GM23338 (cell line): Measurements from ENCODE around the gene CCDC200.

ENCODE experiments used
- CREB1 ChIP-seq: fragments of 250-450 bp; sonication (Bioruptor Pico); IDR thresholded peaks from 2 replicates; pipeline ENCODE4 v1.5.0; 2020; ENCODE audit warnings: low read depth, mild to moderate bottlenecking, moderate library complexity
- ETS1 ChIP-seq: IDR thresholded peaks from 2 replicates; pipeline ENCODE4 v1.6.1; 2016; ENCODE audit warnings: antibody characterized with exemption
- EZH2 ChIP-seq: fragments of 200-600 bp; sonication (generic); IDR thresholded peaks from one replicate; pipeline ENCODE4 v1.8.0; 2017; ENCODE audit warnings: antibody characterized with exemption, mild to moderate bottlenecking, low read depth; ENCODE audit not compliant: unreplicated experiment
- EZH2phosphoT487 ChIP-seq: fragments of 200-600 bp; sonication (generic); IDR thresholded peaks from one replicate; pipeline ENCODE4 v1.8.1; 2018; ENCODE audit warnings: antibody characterized with exemption; ENCODE audit not compliant: unreplicated experiment
- JUNB ChIP-seq: IDR thresholded peaks from one replicate; pipeline ENCODE4 v1.6.1; 2016; ENCODE audit warnings: antibody characterized with exemption; ENCODE audit not compliant: unreplicated experiment
- NANOG ChIP-seq: IDR thresholded peaks from 2 replicates; pipeline ENCODE4 v1.6.1; 2016; ENCODE audit warnings: antibody characterized with exemption, borderline replicate concordance
- POLR2AphosphoS5 ChIP-seq: IDR thresholded peaks from 2 replicates; pipeline ENCODE4 v1.6.1; 2016; ENCODE audit warnings: antibody characterized with exemption, low read depth
- STAT1 ChIP-seq: IDR thresholded peaks from one replicate; pipeline ENCODE4 v1.6.1; 2016; ENCODE audit warnings: antibody characterized with exemption; ENCODE audit not compliant: unreplicated experiment
- ZNF114 ChIP-seq: fragments of 250-450 bp; sonication (Bioruptor Pico); IDR thresholded peaks from 2 replicates; pipeline ENCODE4 v1.5.0; 2020; ENCODE audit warnings: mild to moderate bottlenecking, moderate library complexity
- TF ChIP-seq, protein P1 (sequence below): IDR thresholded peaks from one replicate; pipeline ENCODE4 v1.6.1; 2018; ENCODE audit warnings: antibody characterized with exemption; ENCODE audit not compliant: unreplicated experiment
- TF ChIP-seq, protein P2 (sequence below), 2 experiments: fragments of 200-600 bp in 1 of 2; sonication (generic) in 1 of 2; conservative IDR thresholded peaks; 2 replicates each; pipeline versions ENCODE4 v1.5.1 to v1.6.1; 2016 to 2017; ENCODE audit warnings: antibody characterized with exemption in 2 of 2, low read depth in 2 of 2, mild to moderate bottlenecking in 2 of 2, moderate library complexity in 1 of 2
- TF ChIP-seq, protein P3 (sequence below): fragments of 250-450 bp; sonication (Bioruptor Pico); IDR thresholded peaks from 2 replicates; pipeline ENCODE4 v1.5.0; 2020; ENCODE audit warnings: mild to moderate bottlenecking, moderate library complexity

GRCh38 chr17:43216762-43217613 lies 11.4 kb downstream of the CCDC200 start:
- TF ChIP-seq, protein P1, sequence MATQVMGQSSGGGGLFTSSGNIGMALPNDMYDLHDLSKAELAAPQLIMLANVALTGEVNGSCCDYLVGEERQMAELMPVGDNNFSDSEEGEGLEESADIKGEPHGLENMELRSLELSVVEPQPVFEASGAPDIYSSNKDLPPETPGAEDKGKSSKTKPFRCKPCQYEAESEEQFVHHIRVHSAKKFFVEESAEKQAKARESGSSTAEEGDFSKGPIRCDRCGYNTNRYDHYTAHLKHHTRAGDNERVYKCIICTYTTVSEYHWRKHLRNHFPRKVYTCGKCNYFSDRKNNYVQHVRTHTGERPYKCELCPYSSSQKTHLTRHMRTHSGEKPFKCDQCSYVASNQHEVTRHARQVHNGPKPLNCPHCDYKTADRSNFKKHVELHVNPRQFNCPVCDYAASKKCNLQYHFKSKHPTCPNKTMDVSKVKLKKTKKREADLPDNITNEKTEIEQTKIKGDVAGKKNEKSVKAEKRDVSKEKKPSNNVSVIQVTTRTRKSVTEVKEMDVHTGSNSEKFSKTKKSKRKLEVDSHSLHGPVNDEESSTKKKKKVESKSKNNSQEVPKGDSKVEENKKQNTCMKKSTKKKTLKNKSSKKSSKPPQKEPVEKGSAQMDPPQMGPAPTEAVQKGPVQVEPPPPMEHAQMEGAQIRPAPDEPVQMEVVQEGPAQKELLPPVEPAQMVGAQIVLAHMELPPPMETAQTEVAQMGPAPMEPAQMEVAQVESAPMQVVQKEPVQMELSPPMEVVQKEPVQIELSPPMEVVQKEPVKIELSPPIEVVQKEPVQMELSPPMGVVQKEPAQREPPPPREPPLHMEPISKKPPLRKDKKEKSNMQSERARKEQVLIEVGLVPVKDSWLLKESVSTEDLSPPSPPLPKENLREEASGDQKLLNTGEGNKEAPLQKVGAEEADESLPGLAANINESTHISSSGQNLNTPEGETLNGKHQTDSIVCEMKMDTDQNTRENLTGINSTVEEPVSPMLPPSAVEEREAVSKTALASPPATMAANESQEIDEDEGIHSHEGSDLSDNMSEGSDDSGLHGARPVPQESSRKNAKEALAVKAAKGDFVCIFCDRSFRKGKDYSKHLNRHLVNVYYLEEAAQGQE, result no peak
- TF ChIP-seq, protein P2, sequence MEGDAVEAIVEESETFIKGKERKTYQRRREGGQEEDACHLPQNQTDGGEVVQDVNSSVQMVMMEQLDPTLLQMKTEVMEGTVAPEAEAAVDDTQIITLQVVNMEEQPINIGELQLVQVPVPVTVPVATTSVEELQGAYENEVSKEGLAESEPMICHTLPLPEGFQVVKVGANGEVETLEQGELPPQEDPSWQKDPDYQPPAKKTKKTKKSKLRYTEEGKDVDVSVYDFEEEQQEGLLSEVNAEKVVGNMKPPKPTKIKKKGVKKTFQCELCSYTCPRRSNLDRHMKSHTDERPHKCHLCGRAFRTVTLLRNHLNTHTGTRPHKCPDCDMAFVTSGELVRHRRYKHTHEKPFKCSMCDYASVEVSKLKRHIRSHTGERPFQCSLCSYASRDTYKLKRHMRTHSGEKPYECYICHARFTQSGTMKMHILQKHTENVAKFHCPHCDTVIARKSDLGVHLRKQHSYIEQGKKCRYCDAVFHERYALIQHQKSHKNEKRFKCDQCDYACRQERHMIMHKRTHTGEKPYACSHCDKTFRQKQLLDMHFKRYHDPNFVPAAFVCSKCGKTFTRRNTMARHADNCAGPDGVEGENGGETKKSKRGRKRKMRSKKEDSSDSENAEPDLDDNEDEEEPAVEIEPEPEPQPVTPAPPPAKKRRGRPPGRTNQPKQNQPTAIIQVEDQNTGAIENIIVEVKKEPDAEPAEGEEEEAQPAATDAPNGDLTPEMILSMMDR (conservative IDR thresholded peaks at IDR 0.05; ENCODE audit: low read depth in 2 of 2), result peak in 1 of 2 experiments; percentile 21; a peak in 1 of 4 replicates
- no peak for TF ChIP-seq EZH2
- TF ChIP-seq EZH2phosphoT487, result no peak
- no peak for TF ChIP-seq POLR2AphosphoS5
- TF ChIP-seq CREB1 (CRISPR knock-in tag), result no peak
- TF ChIP-seq ETS1, result no peak
- TF ChIP-seq JUNB, result no peak
- TF ChIP-seq STAT1, result no peak
- no peak for TF ChIP-seq ZNF114 (CRISPR knock-in tag)
- no peak for TF ChIP-seq NANOG
- TF ChIP-seq, protein P3, sequence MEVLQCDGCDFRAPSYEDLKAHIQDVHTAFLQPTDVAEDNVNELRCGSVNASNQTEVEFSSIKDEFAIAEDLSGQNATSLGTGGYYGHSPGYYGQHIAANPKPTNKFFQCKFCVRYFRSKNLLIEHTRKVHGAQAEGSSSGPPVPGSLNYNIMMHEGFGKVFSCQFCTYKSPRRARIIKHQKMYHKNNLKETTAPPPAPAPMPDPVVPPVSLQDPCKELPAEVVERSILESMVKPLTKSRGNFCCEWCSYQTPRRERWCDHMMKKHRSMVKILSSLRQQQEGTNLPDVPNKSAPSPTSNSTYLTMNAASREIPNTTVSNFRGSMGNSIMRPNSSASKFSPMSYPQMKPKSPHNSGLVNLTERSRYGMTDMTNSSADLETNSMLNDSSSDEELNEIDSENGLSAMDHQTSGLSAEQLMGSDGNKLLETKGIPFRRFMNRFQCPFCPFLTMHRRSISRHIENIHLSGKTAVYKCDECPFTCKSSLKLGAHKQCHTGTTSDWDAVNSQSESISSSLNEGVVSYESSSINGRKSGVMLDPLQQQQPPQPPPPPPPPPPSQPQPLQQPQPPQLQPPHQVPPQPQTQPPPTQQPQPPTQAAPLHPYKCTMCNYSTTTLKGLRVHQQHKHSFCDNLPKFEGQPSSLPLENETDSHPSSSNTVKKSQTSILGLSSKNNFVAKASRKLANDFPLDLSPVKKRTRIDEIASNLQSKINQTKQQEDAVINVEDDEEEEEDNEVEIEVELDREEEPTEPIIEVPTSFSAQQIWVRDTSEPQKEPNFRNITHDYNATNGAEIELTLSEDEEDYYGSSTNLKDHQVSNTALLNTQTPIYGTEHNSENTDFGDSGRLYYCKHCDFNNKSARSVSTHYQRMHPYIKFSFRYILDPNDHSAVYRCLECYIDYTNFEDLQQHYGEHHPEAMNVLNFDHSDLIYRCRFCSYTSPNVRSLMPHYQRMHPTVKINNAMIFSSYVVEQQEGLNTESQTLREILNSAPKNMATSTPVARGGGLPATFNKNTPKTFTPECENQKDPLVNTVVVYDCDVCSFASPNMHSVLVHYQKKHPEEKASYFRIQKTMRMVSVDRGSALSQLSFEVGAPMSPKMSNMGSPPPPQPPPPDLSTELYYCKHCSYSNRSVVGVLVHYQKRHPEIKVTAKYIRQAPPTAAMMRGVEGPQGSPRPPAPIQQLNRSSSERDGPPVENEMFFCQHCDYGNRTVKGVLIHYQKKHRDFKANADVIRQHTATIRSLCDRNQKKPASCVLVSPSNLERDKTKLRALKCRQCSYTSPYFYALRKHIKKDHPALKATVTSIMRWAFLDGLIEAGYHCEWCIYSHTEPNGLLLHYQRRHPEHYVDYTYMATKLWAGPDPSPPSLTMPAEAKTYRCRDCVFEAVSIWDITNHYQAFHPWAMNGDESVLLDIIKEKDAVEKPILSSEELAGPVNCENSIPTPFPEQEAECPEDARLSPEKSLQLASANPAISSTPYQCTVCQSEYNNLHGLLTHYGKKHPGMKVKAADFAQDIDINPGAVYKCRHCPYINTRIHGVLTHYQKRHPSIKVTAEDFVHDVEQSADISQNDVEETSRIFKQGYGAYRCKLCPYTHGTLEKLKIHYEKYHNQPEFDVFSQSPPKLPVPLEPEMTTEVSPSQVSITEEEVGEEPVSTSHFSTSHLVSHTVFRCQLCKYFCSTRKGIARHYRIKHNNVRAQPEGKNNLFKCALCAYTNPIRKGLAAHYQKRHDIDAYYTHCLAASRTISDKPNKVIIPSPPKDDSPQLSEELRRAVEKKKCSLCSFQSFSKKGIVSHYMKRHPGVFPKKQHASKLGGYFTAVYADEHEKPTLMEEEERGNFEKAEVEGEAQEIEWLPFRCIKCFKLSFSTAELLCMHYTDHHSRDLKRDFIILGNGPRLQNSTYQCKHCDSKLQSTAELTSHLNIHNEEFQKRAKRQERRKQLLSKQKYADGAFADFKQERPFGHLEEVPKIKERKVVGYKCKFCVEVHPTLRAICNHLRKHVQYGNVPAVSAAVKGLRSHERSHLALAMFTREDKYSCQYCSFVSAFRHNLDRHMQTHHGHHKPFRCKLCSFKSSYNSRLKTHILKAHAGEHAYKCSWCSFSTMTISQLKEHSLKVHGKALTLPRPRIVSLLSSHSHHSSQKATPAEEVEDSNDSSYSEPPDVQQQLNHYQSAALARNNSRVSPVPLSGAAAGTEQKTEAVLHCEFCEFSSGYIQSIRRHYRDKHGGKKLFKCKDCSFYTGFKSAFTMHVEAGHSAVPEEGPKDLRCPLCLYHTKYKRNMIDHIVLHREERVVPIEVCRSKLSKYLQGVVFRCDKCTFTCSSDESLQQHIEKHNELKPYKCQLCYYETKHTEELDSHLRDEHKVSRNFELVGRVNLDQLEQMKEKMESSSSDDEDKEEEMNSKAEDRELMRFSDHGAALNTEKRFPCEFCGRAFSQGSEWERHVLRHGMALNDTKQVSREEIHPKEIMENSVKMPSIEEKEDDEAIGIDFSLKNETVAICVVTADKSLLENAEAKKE (CRISPR knock-in tag), result no peak
